Stimulated activated naive CD8-positive, alpha-beta T cell treated with anti-CD3 and anti-CD28 coated beads, Interleukin-15, Interleukin-2, amounts not matched to agents 100 ng/mL and 50 ng/mL, for 24 hours (primary cell): ENCODE results near the gene ZBTB9.

Experiments
- H3K27ac Mint-ChIP-seq: one replicate; pipeline ENCODE4 v1.8.0; 2021; ENCODE audit warnings: mild to moderate bottlenecking, mixed read lengths
- H3K27me3 Mint-ChIP-seq: one replicate; pipeline ENCODE4 v1.8.0; 2021; ENCODE audit warnings: mixed read lengths
- H3K36me3 Mint-ChIP-seq: one replicate; pipeline ENCODE4 v1.8.0; 2021; ENCODE audit warnings: low read depth, mixed read lengths
- H3K4me1 Mint-ChIP-seq: one replicate; pipeline ENCODE4 v1.8.0; 2021; ENCODE audit warnings: low read depth, mixed read lengths
- H3K4me3 Mint-ChIP-seq: one replicate; pipeline ENCODE4 v1.8.0; 2021; ENCODE audit warnings: mild to moderate bottlenecking, mixed read lengths
- H3K9me3 Mint-ChIP-seq: one replicate; pipeline ENCODE4 v1.8.0; 2021; ENCODE audit warnings: mixed read lengths

Gene ZBTB9

DNA sequence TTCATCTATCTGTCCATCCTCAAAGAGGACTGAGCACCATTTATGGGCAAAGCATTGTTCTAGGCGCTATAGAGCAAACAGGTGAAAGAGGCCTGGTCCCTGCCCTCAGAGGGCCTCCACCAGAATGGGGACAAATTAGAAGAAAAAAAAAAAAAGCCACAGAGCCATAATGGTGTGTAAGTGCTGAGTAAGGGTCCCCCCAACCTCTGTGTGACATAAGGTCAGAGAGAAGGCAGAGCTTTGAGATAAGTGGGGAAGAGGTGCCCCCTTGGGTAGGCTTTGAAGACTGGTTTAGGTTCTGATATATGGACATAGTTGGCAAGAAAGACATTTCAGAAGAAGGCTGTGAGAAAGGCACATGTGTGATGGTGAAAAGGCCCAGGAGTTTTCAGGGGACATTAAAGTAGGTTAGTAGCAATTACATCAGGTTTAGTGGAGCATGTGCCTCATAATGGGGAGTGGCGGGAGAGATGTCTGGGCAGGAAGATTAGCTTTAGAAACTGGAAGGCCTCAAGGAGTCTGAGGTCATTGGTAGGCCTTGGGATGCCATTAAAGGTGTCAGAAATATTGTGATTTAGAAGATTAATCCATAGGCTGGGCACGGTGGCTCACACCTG lies 15.3 kb upstream of the ZBTB9 start:
- no peak overlapping the region for H3K27ac Mint-ChIP-seq
- peaks cover 5% of the 10 kb centered on the region for H3K4me1 Mint-ChIP-seq
- H3K27me3 Mint-ChIP-seq: no peaks in the 10 kb centered on the region
- peaks cover 31% of the 10 kb centered on the region for H3K36me3 Mint-ChIP-seq
- H3K4me3 Mint-ChIP-seq: no peak overlapping the region
- no peaks in the 10 kb centered on the region for H3K9me3 Mint-ChIP-seq

DNA sequence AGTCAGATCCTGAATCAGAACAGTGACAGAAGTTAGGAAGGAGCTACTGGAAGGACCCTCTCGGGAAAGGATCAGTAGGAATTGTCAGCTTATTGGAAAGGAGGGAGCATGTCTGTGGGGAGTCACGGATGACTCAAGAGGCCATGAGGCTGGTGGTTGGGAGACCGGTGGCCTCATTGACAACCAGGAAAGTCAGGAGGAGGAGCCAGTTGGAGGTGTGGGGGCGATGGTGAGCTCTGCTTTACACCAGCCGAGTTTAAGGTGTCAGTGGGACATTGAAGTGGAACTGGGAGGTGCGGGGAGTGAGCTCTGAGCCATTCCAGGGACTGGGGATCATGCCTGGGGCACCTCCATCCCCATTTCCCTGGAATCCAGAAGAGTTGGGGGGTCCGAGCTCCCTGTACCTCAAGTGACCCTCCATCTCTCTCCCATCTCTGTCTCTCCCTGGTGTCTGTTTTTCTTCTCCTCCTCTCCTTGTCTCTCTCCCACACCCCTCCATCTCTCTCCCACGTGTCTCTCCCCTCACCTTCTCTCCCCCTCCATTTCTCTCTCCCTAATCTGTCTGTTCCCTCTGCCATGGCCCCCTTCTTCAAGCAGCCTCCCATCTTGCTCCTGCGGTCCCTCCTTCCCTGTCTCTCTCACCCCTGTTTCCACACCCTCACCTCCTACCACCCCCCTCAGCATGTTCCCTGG lies 14.3 kb upstream of the ZBTB9 start:
- Mint-ChIP-seq H3K27ac (peak overlapping the region; percentile 22), H3K36me3 (peaks cover 38% of the 10 kb centered on the region), H3K4me3 (no peak overlapping the region), H3K9me3 (no peaks in the 10 kb centered on the region), H3K4me1 (peaks cover 3% of the 10 kb centered on the region), H3K27me3 (no peaks in the 10 kb centered on the region)

DNA sequence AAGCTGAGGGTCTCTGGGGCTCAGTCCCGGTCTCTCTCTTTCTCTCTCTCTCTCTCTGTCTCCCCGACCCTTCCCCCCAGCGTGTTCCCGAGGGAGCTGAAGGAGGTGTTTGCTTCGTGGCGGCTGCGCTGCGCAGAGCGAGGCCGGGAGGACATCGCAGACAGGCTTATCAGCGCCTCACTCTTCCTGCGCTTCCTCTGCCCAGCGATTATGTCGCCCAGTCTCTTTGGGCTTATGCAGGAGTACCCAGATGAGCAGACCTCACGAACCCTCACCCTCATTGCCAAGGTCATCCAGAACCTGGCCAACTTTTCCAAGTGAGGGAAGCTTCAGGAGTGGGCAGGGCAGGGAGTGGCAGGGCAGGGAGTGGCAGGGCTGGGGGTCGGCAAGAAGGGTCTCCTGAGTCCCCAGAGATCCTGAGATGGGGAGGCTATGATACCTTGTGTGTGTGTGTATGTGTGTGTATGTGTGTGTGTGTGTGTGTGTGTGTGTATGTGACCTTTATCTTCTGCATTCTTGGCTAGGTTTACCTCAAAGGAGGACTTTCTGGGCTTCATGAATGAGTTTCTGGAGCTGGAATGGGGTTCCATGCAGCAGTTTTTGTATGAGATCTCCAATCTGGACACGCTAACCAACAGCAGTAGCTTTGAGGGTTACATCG lies 13.6 kb upstream of the ZBTB9 start:
- H3K27ac Mint-ChIP-seq: no peak overlapping the region
- peaks cover 3% of the 10 kb centered on the region for H3K4me1 Mint-ChIP-seq
- H3K4me3 Mint-ChIP-seq: no peak overlapping the region
- no peaks in the 10 kb centered on the region for H3K27me3 Mint-ChIP-seq
- no peaks in the 10 kb centered on the region for H3K9me3 Mint-ChIP-seq
- peaks cover 34% of the 10 kb centered on the region for H3K36me3 Mint-ChIP-seq

DNA sequence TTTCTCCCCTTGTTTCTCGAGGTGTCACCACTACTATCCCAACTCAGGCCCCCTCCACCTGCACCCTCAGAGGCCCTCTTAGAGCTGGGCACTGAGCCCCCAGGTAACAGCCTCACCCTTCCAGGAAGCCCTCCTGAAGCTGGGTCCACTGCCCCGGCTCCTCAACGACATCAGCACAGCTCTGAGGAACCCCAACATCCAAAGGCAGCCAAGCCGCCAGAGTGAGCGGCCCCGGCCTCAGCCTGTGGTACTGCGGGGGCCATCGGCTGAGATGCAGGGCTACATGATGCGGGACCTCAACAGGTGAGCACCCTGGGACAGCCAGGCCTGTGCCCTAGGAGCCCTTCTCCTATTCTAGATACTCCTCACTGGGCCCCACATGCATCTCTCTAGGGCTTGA lies 12.9 kb upstream of the ZBTB9 start:
- peaks cover 3% of the 10 kb centered on the region for H3K4me1 Mint-ChIP-seq
- H3K4me3 Mint-ChIP-seq: no peak overlapping the region
- no peaks in the 10 kb centered on the region for H3K9me3 Mint-ChIP-seq
- peaks cover 34% of the 10 kb centered on the region for H3K36me3 Mint-ChIP-seq
- no peaks in the 10 kb centered on the region for H3K27me3 Mint-ChIP-seq
- no peak overlapping the region for H3K27ac Mint-ChIP-seq

DNA sequence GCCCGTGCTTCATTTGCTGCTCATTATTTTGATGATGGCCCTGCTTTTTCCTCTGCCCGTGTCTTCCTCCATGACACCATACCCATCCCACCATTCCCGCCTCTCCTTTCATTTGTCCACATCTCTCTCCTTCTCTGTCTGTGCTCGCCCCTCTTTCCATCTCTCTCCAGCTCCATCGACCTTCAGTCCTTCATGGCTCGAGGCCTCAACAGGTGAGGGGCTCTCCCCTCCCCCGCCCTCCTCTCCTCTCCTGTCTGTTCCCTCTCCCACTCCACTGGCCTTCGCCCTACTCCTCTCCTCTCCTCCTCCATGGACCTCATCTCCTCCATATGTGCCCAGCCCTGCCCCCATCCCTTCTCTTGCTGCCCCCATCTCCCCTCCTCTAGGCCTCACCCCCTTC lies 12.1 kb upstream of the ZBTB9 start:
- H3K27me3 Mint-ChIP-seq: no peaks in the 10 kb centered on the region
- H3K4me3 Mint-ChIP-seq: no peak overlapping the region
- peaks cover 3% of the 10 kb centered on the region for H3K4me1 Mint-ChIP-seq
- peaks cover 31% of the 10 kb centered on the region for H3K36me3 Mint-ChIP-seq
- no peak overlapping the region for H3K27ac Mint-ChIP-seq
- H3K9me3 Mint-ChIP-seq: no peaks in the 10 kb centered on the region

DNA sequence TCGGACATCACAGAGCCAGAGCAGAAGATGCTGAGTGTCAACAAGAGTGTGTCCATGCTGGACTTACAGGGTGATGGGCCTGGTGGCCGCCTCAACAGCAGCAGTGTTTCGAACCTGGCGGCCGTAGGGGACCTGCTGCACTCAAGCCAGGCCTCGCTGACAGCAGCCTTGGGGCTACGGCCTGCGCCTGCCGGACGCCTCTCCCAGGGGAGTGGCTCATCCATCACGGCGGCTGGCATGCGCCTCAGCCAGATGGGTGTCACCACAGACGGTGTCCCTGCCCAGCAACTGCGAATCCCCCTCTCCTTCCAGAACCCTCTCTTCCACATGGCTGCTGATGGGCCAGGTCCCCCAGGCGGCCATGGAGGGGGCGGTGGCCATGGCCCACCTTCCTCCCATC lies 11.4 kb upstream of the ZBTB9 start:
- H3K36me3 Mint-ChIP-seq: peaks cover 31% of the 10 kb centered on the region

DNA sequence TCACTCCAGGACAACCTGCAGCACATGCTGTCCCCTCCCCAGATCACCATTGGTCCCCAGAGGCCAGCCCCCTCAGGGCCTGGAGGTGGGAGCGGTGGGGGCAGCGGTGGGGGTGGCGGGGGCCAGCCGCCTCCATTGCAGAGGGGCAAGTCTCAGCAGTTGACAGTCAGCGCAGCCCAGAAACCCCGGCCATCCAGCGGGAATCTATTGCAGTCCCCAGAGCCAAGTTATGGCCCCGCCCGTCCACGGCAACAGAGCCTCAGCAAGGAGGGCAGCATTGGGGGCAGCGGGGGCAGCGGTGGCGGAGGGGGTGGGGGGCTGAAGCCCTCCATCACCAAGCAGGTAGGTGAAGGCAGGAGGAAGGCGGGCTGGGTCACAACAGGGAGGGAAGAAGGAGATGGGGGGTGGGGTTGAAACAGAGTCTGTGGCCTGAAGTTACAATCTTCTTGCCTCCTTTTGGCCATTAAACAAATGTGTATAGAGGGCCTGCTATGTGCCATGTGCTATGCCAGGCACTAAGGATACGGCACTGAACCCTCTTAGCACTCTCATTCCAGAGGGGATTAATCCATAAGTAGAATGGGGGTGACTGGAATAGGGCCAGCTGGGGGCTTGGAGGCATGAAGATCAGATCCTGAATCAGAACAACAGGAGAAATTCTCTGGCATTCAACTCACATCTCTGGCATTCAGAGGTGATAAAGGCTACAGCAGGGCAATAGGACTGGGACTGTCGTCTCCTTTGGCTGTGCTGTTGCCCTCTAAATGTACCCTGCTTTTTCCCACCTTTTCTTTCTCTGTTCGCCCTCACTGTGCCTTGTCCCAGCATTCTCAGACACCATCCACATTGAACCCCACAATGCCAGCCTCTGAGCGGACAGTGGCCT lies 10.5 kb upstream of the ZBTB9 start:
- no peak overlapping the region for H3K4me3 Mint-ChIP-seq
- peak overlapping the region; percentile 12 for H3K27ac Mint-ChIP-seq
- no peaks in the 10 kb centered on the region for H3K27me3 Mint-ChIP-seq

More for the DNA sequence above, 11.4 kb upstream of the ZBTB9 start:
- Mint-ChIP-seq H3K4me1 (peaks cover 3% of the 10 kb centered on the region), H3K27ac (no peak overlapping the region), H3K27me3 (no peaks in the 10 kb centered on the region), H3K9me3 (no peaks in the 10 kb centered on the region), H3K4me3 (no peak overlapping the region)

GRCh38 chr6:33445119-33445603 lies 9.2 kb upstream of the ZBTB9 start:
- Mint-ChIP-seq H3K4me1 (no peaks in the 10 kb centered on the region), H3K4me3 (no peak overlapping the region), H3K27ac (peak overlapping the region; percentile 38), H3K9me3 (no peaks in the 10 kb centered on the region), H3K36me3 (peaks cover 28% of the 10 kb centered on the region), H3K27me3 (no peaks in the 10 kb centered on the region)

More for the DNA sequence above, 10.5 kb upstream of the ZBTB9 start:
- H3K9me3 Mint-ChIP-seq: no peaks in the 10 kb centered on the region
- H3K4me1 Mint-ChIP-seq: peaks cover 3% of the 10 kb centered on the region
- H3K36me3 Mint-ChIP-seq: peaks cover 33% of the 10 kb centered on the region

DNA sequence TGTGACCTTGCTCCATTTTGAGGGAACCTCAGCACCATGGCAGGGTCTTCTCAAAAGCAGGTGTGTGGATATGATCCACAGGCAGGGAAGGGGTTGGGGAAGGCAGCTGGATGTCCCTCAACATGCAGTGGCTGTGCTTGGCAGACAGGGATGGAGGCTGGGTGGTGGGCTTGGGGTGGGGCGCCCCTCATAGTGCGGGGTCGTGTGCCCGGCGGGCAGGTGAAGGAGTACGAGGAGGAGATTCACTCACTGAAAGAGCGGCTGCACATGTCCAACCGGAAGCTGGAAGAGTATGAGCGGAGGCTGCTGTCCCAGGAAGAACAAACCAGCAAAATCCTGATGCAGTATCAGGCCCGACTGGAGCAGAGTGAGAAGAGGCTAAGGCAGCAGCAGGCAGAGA lies 8.0 kb upstream of the ZBTB9 start:
- H3K4me1 Mint-ChIP-seq: no peaks in the 10 kb centered on the region

GRCh38 chr6:33450434-33450833 lies 3.9 kb upstream of the ZBTB9 start:
- no peaks in the 10 kb centered on the region for H3K9me3 Mint-ChIP-seq
- H3K27ac Mint-ChIP-seq: no peak overlapping the region
- no peak overlapping the region for H3K4me3 Mint-ChIP-seq
- H3K36me3 Mint-ChIP-seq: peaks cover 18% of the 10 kb centered on the region
- H3K4me1 Mint-ChIP-seq: peaks cover 20% of the 10 kb centered on the region
- no peaks in the 10 kb centered on the region for H3K27me3 Mint-ChIP-seq

More for the DNA sequence above, 8.0 kb upstream of the ZBTB9 start:
- Mint-ChIP-seq H3K27ac (no peak overlapping the region), H3K36me3 (peaks cover 28% of the 10 kb centered on the region), H3K27me3 (no peaks in the 10 kb centered on the region), H3K9me3 (no peaks in the 10 kb centered on the region), H3K4me3 (no peak overlapping the region)

DNA sequence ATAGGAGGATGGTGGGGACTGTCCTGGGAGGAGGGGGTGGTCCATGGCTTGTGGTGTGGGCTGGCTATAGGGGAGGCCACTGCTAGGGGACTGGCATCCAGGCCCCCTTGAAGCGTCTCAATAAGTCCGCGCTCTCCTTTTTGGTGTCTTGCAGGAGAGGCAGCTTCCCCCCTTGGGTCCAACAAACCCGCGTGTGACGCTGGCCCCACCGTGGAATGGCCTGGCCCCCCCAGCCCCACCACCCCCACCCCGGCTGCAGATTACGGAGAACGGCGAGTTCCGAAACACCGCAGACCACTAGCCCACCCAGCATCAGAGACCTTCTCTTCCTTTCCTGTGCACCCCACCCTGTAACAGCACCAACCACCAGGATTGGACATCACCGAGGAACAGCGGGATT lies 2.8 kb upstream of the ZBTB9 start:
- Mint-ChIP-seq H3K27ac (no peak overlapping the region), H3K4me1 (peaks cover 30% of the 10 kb centered on the region), H3K9me3 (no peaks in the 10 kb centered on the region), H3K4me3 (no peak overlapping the region), H3K36me3 (peaks cover 23% of the 10 kb centered on the region), H3K27me3 (no peaks in the 10 kb centered on the region)

- Mint-ChIP-seq H3K27ac (no peak overlapping the region), H3K4me3 (no peak overlapping the region), H3K27me3 (no peaks in the 10 kb centered on the region), H3K4me1 (peaks cover 30% of the 10 kb centered on the region), H3K9me3 (no peaks in the 10 kb centered on the region), H3K36me3 (peaks cover 27% of the 10 kb centered on the region)
Measured at GRCh38 chr6:33452496-33452895, 1.9 kb upstream of the ZBTB9 start.

DNA sequence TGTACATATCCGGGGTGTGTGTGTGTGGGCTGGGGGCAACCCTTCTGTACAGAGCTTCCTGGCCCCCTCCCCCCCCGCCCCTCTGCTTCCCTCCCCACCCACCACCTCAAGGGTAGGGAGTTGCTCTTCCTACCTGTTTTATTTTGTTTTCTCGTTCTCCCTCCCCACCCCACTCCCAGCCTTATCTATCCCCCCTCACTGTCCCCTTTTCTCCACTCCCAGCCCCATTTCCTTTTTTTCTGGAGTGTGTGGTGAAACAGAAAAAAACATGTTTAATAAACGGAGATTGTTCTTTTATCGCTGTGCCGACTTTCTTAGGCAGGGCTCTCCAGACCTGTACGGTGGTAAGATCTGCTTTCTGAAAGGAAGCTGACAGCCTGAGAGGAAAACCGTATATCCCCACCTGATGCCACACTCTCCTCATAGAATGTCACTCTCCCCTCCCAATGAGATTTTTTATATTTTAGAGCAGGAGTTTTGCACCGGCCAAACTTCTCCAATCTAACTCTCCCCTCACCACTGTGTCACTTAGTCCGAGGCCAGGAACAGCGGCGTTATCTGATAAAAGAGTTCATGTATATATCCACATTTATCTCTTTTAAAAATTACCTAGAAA lies 875 bp upstream of the ZBTB9 start:
- Mint-ChIP-seq H3K4me3 (peak overlapping the region; percentile 93), H3K9me3 (no peaks in the 10 kb centered on the region), H3K4me1 (peaks cover 30% of the 10 kb centered on the region), H3K27me3 (no peaks in the 10 kb centered on the region), H3K36me3 (peaks cover 25% of the 10 kb centered on the region), H3K27ac (peak overlapping the region; percentile 88)

GRCh38 chr6:33455051-33455450 lies 675 bp downstream of the ZBTB9 start:
- H3K9me3 Mint-ChIP-seq: no peaks in the 10 kb centered on the region
- H3K27ac Mint-ChIP-seq: peak overlapping the region; percentile 88
- H3K4me3 Mint-ChIP-seq: peak overlapping the region; percentile 93
- H3K27me3 Mint-ChIP-seq: no peaks in the 10 kb centered on the region
- peaks cover 30% of the 10 kb centered on the region for H3K4me1 Mint-ChIP-seq
- H3K36me3 Mint-ChIP-seq: peaks cover 27% of the 10 kb centered on the region
